ENCODE results near the gene TNFSF11. TPM values are rescaled to one million over a fixed set of nuclear protein-coding genes. Genes with fewer than 3 reads are reported as not detected.

TNFSF11 gene
- total and polyA plus RNA-seq, 4 donors = 0.25 to 1.3 (median 0.25) TPM

GRCh38 chr13:42548731-42549551 is 25.0 kb upstream of the TNFSF11 start:
- H3K4me3 ChIP-seq (ENCODE audit: low read depth in 1 of 3, low read length in 3 of 3) = no peak overlapping the region

GRCh38 chr13:42549552-42549936 is 24.4 kb upstream of the TNFSF11 start:
- H3K27ac ChIP-seq (ENCODE audit: low read depth in 1 of 2, low read length in 2 of 2) = peak overlapping the region in 1 of 2 donors; percentile 18
- DNase-seq (ENCODE audit: low spot score) = no peak
- H3K36me3 ChIP-seq (ENCODE audit: control insufficient read depth in 4 of 4, insufficient read depth in 3 of 4, low read depth in 1 of 4, low read length in 3 of 4) = no peaks in the 10 kb centered on the region
- TF ChIP-seq SP1 (IDR thresholded peaks at IDR 0.05) = no peak
- no peak overlapping the region for H3K4me3 ChIP-seq (ENCODE audit: low read depth in 1 of 3, low read length in 3 of 3)
- 43% methylated on average over 4 of the region's 4 CpGs for WGBS
- H3K9me3 ChIP-seq (ENCODE audit: control insufficient read depth in 4 of 4, low read length in 3 of 4) = no peaks in the 10 kb centered on the region
- no peak overlapping the region for H3K9ac ChIP-seq (ENCODE audit: low read depth in 1 of 2, low read length in 2 of 2)
- H3K27me3 ChIP-seq (ENCODE audit: control insufficient read depth in 4 of 4, insufficient read depth in 4 of 4, low read length in 3 of 4) = no peaks in the 10 kb centered on the region
- peaks cover 18 to 31% (median 24%) of the 10 kb centered on the region in 4 donors for H3K4me1 ChIP-seq (ENCODE audit: control insufficient read depth in 4 of 4, insufficient read depth in 4 of 4, low read length in 3 of 4)

More at GRCh38 chr13:42548731-42549551, 25.0 kb upstream of the TNFSF11 start:
- H3K27ac ChIP-seq (ENCODE audit: low read depth in 1 of 2, low read length in 2 of 2) = peak overlapping the region in 1 of 2 donors; percentile 18
- no peaks in the 10 kb centered on the region for H3K27me3 ChIP-seq (ENCODE audit: control insufficient read depth in 4 of 4, insufficient read depth in 4 of 4, low read length in 3 of 4)
- H3K4me1 ChIP-seq (ENCODE audit: control insufficient read depth in 4 of 4, insufficient read depth in 4 of 4, low read length in 3 of 4) = peaks cover 15 to 29% (median 22%) of the 10 kb centered on the region in 4 donors
- no peak for DNase-seq (ENCODE audit: low spot score)
- H3K36me3 ChIP-seq (ENCODE audit: control insufficient read depth in 4 of 4, insufficient read depth in 3 of 4, low read depth in 1 of 4, low read length in 3 of 4) = no peaks in the 10 kb centered on the region
- no peak overlapping the region for H3K9ac ChIP-seq (ENCODE audit: low read depth in 1 of 2, low read length in 2 of 2)
- H3K9me3 ChIP-seq (ENCODE audit: control insufficient read depth in 4 of 4, low read length in 3 of 4) = no peaks in the 10 kb centered on the region
- TF ChIP-seq RXRA (IDR thresholded peaks at IDR 0.05) (peak in 1 of 2 donors; percentile 41), FOXA2 (IDR thresholded peaks at IDR 0.05) (no peak), HNF4A (conservative IDR thresholded peaks at IDR 0.05) (peak in 1 of 2 donors; percentile 27)
- 48% methylated on average over 10 of the region's 10 CpGs for WGBS

DNA sequence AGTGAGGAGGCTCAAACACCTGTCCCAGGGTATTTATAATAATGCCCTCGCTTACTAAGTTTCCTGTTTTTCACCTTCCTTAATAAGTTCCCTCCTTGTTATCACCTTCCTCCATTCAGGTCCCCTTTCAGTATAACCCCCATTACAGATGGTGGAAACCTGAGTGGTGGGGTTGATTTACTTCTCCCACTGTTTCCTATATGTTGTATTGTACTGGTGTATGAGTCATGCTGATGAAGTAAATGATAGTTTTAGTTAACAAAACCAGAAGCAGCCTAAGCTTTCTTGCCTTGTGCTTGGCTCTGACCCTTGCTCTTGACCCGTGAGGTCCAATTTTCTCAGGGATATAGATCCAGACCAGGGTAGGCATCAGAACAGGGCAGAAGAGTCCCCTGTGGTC is 22.3 kb upstream of the TNFSF11 start:
- DNase-seq (ENCODE audit: low spot score) = no peak
- Histone ChIP-seq H3K9ac (ENCODE audit: low read depth in 1 of 2, low read length in 2 of 2) (no peak overlapping the region), H3K4me3 (ENCODE audit: low read depth in 1 of 3, low read length in 3 of 3) (no peak overlapping the region), H3K36me3 (ENCODE audit: control insufficient read depth in 4 of 4, insufficient read depth in 3 of 4, low read depth in 1 of 4, low read length in 3 of 4) (no peaks in the 10 kb centered on the region), H3K9me3 (ENCODE audit: control insufficient read depth in 4 of 4, low read length in 3 of 4) (no peaks in the 10 kb centered on the region), H3K4me1 (ENCODE audit: control insufficient read depth in 4 of 4, insufficient read depth in 4 of 4, low read length in 3 of 4) (peaks cover 18 to 31% (median 24%) of the 10 kb centered on the region in 4 donors), H3K27me3 (ENCODE audit: control insufficient read depth in 4 of 4, insufficient read depth in 4 of 4, low read length in 3 of 4) (no peaks in the 10 kb centered on the region), H3K27ac (ENCODE audit: low read depth in 1 of 2, low read length in 2 of 2) (no peak overlapping the region)
- TF ChIP-seq YY1 (IDR thresholded peaks at IDR 0.05) = no peak
- no peak for TF ChIP-seq HNF4A (conservative IDR thresholded peaks at IDR 0.05)
- TF ChIP-seq FOXA1 (IDR thresholded peaks at IDR 0.05) = no peak
- TF ChIP-seq SP1 (IDR thresholded peaks at IDR 0.05) = no peak
- no peak for TF ChIP-seq CTCF (IDR thresholded peaks at IDR 0.05; ENCODE audit: low read depth, low read length, missing input control)
- no peak for TF ChIP-seq EGR1 (IDR thresholded peaks at IDR 0.05; ENCODE audit: low read depth in 2 of 2)
- no peak for TF ChIP-seq JUND (IDR thresholded peaks at IDR 0.05)
- no peak for TF ChIP-seq RAD21 (IDR thresholded peaks at IDR 0.05)
- no peak for TF ChIP-seq FOXA2 (IDR thresholded peaks at IDR 0.05)
- TF ChIP-seq HNF4G (IDR thresholded peaks at IDR 0.05) = no peak
- TF ChIP-seq GABPA (IDR thresholded peaks at IDR 0.05 in 1 of 2, conservative IDR thresholded peaks at IDR 0.05 in 1 of 2) = no peak
- no peak for TF ChIP-seq NR2F2 (IDR thresholded peaks at IDR 0.05)
- TF ChIP-seq REST (IDR thresholded peaks at IDR 0.05) = no peak
- TF ChIP-seq, protein P1, sequence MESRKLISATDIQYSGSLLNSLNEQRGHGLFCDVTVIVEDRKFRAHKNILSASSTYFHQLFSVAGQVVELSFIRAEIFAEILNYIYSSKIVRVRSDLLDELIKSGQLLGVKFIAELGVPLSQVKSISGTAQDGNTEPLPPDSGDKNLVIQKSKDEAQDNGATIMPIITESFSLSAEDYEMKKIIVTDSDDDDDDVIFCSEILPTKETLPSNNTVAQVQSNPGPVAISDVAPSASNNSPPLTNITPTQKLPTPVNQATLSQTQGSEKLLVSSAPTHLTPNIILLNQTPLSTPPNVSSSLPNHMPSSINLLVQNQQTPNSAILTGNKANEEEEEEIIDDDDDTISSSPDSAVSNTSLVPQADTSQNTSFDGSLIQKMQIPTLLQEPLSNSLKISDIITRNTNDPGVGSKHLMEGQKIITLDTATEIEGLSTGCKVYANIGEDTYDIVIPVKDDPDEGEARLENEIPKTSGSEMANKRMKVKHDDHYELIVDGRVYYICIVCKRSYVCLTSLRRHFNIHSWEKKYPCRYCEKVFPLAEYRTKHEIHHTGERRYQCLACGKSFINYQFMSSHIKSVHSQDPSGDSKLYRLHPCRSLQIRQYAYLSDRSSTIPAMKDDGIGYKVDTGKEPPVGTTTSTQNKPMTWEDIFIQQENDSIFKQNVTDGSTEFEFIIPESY (IDR thresholded peaks at IDR 0.05) = no peak
- no peak for TF ChIP-seq TAF1 (conservative IDR thresholded peaks at IDR 0.05)
- 94% methylated on average over 2 of the region's 2 CpGs for WGBS
